HG02938 (cell line): Measurements from ENCODE around the gene ZNF581.

Experiments
- ATAC-seq: cut with Tn5 transposase; IDR thresholded peaks from one replicate; pipeline ENCODE4 v1.9.1; 2021; ENCODE audit warnings: mild to moderate bottlenecking, moderate library complexity; ENCODE audit not compliant: unreplicated experiment

Gene ZNF581

DNA sequence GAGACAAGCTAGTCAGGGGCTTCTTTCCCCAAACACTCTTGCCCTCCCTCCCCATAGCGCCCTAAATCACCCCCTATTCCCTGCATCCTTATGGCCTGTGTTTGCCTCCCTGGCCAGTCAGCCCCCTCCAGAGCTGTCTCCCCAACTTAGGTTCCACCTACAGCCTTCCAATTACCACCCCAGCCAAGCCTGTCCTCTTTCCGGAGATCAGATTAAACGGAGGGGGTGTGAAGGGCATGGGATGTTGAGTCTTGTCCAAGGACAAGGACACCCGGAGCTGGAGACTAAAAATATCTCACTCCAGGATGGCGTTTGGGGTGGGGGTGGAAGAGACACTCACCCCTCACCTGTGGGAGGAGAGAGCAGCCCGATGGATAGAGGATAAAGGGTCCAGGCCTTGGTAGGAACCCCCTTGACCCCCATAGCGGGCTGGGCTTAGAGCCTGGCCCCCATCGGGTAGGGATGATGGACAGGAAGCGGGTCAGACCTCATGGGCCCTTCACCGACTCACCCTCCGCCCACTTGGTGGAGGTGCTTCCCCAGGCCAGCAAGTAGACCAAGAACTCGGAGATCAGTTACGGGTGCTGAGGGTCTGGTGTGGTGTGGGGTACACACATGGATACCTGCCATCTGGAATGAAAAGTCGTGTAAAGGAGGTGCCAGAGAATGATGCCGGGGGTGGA is 32.0 kb upstream of the ZNF581 start:
- no peak for ATAC-seq

DNA sequence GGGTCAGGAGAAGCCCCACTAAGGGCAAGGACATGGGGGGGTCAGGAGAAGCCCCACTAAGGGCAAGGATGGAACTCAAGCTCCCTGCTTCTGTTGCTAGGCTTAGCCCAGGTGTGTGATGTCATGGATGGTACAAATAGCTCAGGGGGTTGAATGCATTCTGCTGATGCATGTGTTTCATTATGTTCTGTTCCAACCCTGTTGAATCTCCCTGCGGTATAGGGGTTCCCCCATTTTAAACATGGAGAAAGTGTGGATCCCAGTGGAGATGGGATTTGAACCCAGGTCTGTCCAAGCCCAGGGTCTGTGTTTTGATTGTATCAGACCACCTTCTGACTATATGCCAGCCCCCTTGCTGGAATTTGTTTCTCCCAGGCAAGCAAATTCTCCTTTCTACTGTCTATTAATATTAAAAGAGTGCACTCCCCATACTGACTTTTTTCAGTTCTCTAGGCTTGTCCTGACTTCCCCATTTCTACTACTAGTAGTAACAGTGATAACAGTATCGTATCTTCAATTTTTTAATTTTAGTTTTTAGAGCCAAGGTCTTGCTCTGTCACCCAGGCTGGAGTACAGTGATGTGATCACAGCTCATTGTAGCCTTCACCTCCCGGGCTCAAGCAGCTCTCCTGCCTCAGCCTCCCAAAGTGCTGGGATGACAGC is 31.3 kb upstream of the ZNF581 start:
- ATAC-seq = no peak

DNA sequence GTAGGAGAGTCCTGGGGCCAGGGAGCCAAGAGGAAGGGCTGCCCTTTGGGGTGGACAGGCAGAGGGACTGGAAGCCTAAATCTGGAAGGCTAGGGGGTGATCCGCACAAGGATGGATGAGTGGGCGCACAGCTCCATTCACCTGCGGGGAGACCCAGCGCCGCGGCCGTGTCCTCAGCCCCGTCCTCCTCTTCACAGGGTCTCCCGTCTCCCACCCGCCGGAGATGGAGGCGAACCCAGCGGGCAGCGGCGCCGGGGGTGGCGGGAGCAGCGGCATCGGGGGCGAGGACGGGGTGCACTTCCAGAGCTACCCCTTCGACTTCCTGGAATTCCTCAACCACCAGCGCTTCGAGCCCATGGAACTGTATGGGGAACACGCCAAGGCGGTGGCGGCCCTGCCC is 30.1 kb upstream of the ZNF581 start:
- no peak for ATAC-seq

DNA sequence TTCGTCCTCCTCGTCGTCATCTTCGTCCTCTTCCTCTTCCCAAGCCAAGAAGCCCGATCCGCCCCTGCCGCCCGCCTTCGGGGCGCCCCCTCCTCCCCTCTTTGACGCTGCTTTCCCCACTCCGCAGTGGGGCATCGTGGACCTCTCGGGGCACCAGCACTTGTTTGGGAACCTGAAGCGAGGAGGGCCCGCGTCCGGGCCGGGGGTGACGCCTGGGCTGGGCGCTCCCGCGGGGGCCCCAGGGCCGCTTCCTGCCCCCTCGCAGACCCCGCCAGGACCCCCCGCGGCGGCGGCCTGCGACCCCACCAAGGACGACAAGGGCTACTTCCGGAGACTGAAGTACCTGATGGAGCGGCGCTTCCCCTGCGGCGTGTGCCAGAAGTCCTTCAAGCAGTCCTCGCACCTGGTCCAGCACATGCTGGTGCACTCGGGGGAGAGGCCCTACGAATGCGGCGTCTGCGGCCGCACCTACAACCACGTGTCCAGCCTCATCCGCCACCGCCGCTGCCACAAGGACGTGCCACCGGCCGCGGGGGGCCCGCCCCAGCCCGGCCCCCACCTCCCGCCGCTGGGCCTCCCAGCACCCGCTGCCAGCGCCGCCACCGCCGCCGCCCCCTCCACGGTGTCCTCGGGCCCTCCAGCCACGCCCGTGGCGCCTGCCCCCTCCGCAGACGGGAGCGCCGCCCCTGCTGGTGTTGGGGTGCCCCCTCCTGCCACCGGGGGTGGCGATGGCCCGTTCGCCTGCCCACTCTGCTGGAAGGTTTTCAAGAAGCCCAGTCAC is 29.3 kb upstream of the ZNF581 start:
- ATAC-seq = no peak

DNA sequence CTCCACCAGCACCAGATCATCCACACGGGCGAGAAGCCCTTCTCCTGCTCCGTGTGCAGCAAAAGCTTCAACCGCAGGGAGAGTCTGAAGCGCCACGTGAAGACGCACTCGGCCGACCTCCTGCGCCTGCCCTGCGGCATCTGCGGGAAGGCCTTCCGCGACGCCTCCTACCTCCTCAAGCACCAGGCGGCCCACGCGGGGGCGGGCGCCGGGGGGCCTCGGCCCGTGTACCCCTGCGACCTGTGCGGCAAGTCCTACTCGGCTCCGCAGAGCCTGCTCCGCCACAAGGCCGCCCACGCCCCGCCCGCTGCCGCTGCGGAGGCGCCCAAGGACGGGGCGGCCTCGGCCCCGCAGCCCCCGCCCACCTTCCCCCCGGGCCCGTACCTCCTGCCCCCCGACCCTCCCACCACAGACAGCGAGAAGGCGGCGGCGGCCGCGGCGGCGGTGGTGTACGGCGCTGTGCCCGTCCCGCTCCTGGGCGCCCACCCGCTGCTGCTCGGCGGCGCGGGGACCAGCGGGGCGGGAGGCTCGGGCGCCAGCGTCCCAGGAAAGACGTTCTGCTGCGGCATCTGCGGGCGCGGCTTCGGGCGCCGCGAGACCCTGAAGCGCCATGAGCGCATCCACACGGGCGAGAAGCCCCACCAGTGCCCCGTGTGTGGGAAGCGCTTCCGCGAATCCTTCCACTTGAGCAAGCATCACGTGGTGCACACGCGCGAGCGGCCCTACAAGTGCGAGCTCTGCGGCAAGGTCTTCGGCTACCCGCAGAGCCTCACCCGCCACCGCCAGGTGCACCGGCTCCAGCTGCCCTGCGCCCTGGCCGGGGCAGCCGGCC is 28.5 kb upstream of the ZNF581 start:
- ATAC-seq = no peak

DNA sequence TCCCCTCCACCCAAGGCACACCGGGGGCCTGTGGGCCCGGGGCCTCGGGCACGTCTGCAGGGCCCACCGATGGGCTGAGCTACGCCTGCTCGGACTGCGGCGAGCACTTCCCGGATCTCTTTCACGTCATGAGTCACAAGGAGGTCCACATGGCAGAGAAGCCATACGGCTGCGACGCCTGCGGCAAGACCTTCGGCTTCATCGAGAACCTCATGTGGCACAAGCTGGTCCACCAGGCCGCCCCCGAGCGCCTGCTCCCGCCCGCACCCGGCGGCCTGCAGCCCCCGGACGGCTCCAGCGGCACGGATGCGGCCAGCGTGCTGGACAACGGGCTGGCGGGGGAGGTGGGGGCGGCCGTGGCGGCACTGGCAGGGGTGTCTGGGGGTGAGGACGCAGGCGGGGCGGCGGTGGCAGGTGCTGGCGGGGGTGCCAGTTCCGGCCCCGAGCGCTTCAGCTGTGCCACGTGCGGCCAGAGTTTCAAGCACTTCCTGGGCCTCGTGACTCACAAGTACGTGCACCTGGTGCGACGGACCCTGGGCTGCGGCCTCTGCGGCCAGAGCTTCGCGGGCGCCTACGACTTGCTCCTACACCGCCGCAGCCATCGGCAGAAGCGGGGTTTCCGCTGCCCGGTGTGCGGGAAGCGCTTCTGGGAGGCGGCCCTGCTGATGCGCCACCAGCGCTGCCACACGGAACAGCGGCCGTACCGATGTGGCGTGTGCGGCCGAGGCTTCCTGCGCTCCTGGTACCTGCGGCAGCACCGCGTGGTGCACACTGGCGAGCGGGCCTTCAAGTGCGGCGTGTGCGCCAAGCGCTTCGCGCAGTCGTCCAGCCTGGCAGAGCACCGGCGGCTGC is 27.7 kb upstream of the ZNF581 start:
- no peak for ATAC-seq

DNA sequence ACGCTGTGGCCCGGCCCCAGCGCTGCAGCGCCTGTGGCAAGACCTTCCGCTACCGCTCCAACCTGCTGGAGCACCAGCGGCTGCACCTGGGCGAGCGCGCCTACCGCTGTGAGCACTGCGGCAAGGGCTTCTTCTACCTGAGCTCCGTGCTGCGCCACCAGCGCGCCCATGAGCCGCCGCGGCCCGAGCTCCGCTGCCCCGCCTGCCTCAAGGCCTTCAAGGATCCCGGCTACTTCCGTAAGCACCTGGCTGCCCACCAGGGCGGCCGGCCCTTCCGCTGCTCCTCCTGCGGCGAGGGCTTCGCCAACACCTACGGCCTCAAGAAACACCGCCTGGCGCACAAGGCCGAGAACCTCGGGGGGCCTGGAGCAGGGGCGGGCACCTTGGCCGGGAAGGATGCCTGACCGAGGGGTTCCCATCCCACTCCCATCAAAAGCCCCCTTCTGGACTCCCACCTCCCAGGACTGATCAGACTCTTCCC is 27.0 kb upstream of the ZNF581 start:
- no peak for ATAC-seq

DNA sequence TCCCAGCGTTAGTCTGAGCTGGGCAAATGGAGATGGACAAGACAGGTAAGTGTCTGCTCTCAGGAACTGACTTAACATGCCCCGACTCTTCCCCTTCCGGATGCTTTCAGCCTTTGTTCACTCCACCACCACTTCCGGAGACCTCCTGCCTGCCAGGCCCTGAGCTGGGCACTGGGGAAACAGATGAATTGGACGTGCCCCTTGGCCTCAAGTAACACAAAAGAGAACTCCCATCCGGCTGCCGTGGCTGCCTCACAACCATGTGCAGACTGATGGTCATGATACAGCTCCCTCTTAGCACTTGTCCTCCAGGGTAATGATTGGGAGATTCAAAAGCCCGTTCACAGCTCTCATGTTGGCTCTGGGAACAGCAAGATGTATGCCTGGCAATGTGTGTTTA is 26.0 kb upstream of the ZNF581 start:
- no peak for ATAC-seq

DNA sequence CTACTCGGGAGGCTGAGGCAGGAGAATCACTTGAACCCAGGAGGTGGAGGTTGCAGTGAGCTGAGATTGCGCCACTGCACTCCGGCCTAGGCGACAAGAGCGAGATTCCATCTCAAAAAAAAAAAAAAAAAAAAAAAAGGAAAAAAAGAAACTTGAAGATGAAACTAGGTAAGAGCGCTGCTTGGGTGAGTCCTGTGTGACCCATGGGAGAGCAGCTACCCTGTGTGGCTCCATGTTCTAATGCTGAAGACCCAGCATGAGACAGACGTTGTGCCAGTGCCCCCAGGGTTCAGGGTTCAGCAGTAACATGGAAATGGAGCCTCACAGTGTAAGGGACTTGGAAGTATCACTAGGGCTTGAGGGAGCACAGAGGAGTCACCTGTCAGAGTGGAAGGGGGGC is 25.0 kb upstream of the ZNF581 start:
- ATAC-seq = no peak

DNA sequence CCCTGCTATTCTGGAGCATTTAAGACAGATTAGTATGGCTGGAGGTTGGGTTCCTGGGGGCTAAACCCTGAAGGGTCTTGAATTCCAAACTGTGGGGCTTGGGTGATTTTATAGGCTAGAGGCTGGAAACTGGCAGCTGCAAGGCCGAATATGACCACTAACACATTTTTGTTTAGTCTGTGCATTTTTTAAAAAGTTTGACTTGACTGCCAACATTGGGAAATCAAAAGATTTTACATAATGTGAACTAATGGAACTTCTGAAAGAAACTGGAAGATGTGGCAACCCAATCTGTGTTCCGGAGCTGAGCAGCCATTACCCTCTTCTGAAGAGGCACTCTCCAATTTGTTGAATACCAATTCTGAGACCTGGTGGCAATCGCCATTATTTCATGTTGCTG is 24.2 kb upstream of the ZNF581 start:
- ATAC-seq = no peak

DNA sequence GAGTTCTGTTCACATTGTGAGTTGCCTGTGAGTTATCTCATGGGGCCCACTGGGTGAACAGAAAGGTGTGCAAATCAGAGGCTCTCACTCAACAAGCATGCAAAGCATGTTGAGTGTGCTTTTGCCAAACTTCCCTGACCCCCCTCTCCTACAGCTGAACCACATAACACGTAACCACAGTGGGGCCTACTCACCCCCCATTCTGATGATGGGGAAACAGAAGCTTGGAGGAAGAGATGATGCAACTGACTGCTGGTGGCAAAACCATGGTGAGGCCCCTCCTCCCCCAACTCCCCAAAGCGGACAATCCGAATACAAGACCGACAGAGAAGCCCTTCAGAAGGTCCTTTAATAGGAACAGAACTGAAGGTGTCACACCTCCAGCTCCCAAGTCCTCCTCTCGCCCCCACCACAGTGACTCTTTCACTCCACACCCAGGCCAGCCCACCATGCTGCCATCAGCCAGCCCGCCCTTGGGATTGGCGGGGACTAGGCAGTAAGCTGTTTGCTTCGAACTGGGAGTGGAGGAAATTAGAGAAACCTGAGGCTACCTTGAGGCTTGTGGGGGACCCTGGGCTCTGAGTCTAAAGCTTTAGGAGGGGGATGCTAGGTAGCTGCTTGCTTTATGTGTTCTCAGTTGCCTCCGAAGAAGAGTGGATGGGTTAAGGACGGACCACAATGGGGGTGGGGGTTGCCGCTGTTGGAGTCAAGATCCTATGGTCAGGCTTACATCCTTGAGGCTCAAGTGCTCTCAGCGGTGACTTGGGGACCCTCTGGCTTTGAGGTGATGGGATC is 22.8 kb upstream of the ZNF581 start:
- ATAC-seq = no peak

DNA sequence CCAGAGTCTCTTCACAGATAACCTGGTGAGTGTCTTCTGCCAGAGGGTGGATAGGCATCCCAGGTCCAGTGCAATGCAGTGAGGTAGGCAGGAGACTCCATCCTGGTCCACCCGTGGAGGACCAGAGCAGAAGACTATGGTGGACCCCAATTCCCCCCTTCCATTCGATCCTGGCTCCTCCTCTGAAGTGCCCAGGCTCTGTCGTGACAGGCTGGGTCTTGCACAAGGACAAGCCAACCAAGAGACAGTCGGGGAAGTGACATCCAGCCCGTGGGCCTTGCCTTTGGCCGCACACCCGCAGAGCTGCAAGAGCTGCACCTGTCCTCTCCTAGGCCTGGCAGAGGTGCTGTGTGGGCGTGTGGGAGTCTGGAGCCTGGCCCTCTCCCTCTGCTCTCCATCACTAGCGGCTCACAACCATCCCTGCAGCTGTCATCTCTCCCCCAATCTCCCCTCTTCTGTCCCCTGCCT is 22.2 kb upstream of the ZNF581 start:
- ATAC-seq = no peak

DNA sequence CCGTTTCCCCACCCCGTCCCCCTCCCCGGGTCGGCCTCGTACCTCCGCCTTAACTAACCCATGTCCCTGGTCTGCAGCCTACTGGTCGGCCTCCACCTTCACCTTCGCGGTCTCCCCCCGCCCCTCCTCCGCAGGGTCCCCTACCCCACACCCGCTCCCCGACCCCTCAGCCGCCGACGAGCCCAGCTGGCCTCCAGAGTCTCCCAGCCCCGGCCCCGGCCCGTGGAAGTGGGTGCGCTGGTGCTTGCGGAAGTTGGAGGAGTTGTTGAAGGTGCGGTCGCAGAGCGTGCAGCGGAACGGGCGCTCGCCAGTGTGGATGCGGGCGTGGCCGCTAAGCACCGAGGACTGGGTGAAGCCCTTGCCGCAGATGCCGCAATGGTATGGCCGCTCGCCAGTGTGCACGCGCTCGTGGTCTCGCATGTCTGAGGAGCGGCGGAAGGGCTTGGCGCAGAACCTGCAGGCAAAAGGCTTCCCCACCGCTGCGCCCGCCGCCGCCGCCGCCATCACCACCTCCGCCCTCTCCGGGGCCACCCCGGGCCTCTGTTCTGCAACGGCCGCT is 21.7 kb upstream of the ZNF581 start:
- ATAC-seq = no peak

DNA sequence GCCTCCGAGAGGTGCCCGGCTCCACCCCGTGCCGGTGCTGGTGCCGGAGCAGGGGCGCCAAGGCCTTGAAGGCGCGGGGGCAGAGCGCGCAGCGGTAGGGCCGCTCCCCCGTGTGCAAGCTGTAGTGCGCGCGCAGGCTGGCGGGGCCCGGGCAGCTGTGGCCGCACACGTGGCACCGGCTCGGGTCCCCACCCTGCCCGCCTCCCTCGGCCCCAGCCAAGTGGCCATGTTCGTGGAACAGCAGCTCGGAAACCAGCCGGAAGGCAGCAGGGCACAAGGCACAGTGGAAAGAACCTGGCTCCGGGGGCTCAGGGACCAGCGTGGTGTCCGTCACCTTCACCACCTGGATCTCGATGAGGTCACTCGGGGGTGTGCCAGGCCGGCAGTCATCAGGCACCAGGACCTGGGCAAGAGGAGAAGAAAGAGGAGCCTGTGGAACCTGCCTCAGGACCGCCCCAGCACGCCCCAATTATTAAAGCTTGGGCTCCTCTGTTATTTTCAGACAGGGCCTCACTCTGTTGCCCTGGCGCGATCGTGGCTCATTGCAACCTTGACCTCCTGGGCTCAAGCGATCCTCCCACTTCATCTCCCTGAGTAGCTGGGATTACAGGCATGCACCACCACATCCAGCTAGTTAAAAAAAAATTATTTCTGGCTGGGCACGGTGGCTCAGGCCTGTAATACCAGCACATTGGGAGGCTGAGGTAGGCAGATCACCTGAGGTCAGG is 21.0 kb upstream of the ZNF581 start:
- no peak for ATAC-seq

DNA sequence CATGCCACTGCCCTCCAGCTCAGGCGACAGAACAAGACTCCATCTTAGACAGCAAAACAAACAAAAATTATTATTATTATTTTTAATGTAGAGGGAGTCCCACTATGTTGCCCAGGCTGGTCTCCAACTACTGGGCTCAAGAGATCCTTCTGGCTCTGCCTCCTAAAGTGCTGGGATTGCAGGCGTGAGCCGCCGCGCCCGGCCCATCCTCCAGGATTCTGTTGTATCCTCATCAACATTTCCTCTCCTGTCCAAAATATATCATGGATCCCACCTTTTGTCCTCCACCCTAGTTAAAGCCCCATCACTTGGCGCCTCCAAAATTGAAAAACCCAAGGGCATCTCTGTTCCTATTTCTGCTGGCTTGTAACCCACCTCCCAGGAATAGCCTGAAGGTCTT is 20.3 kb upstream of the ZNF581 start:
- ATAC-seq = no peak

DNA sequence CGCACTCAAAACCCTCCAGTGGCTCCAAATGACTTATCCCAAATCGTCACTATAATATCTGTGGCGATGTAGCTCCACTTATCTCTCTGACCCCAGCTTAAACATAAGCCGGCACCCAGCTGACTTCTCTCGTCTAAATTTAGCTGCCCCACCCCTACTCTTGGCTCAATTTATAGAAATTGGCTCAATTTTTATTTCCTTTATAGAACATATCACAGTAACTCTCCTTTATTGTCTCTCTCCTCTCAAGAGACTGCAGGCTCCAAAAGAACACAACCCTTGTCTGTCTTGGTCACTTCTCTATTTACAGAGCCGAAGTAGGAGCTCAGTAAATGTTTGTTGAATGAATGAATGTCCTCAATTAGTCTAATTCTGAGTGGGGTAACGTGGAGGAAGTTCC is 19.9 kb upstream of the ZNF581 start:
- no peak for ATAC-seq

DNA sequence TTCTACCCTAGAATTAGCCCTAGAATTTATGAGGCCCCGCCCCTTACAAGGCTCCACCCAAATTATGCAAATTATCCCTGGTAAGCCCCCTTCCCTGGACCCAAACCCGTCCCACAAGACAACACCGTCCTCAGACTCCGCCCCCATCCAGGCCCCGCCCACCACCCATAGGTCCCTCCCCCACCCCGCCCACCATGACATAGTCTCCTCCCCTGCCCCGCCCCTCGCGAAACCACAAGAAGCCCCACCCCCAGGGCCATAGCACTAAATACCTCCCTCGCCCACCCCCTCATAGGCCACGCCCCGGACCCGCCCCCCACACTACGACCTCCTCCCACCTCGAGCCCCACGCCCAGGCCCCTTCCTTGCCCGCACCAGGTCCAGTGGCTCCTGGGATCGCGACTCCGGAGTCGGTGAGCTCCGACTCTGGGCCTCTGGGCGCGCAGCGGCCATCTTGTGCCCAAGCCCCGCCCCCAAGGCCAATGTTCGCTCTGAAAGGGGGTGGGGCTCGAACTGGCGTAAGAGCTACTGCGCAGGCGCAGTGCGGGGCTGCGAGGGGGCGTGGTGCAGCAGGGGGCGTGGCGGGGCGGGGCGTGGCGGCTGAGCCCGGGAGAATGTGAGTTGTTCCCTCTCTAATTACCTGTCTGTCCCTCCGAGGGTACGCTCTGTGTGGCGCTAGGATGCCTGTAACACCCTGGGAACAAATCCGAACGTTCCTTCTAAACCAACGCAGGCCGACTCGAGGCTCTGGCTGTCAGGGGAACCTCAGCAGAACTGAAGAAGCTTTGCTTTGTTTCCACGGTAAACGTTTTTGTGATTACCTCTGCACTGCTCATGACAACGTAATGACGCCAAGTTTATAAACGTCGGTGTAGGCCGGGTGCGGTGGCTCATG is 19.1 kb upstream of the ZNF581 start, which contains the start of gene ZNF784:
ZNF784 (minus strand) TSS at position 458 of the 895 bp plus-strand sequence; CDS start at position 453, 5 bp downstream.
- no peak for ATAC-seq
